GM21619 (cell line): Measurements from ENCODE around the gene BFSP1.

Source experiments
- ATAC-seq: cut with Tn5 transposase; IDR thresholded peaks from one replicate; pipeline ENCODE4 v1.9.1; 2021; ENCODE audit not compliant: unreplicated experiment

The BFSP1 gene

DNA sequence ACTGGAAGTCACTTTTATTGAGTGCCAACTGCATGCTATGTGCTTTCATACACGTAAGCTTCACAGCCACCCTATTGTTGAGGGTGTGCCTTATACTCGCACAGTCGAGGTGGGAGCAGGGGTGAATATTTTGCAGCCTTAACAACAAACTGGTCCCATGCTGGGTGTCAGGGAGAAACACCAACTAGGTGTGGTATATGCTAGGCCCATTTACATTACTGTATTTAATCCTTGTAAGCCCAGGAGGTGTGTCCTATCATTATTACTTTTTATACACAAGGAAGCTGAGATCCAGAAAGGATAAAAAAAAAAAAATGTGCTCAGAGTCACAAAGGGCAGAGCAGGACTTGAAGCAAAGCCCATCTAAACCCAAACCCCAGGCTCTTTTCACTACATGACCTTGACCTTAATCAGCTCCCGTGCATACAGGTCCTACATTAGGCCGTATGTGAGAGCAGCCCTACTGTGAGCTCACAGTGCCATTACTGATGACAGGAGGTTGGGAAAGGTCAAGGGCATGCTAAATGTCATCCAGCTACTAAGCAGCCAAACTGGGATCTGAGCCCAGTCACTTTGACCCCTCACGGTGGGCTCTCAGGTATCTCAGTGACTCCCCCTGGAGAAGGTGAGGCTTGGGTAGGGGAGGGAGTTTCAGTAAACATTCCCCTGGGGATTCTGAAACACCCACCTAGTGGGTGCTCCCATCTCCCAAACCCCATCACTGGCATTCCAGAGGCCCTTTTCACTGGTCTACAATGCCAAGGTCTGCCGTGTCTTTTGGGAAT lies 61.7 kb downstream of the BFSP1 start:
- no peak for ATAC-seq

DNA sequence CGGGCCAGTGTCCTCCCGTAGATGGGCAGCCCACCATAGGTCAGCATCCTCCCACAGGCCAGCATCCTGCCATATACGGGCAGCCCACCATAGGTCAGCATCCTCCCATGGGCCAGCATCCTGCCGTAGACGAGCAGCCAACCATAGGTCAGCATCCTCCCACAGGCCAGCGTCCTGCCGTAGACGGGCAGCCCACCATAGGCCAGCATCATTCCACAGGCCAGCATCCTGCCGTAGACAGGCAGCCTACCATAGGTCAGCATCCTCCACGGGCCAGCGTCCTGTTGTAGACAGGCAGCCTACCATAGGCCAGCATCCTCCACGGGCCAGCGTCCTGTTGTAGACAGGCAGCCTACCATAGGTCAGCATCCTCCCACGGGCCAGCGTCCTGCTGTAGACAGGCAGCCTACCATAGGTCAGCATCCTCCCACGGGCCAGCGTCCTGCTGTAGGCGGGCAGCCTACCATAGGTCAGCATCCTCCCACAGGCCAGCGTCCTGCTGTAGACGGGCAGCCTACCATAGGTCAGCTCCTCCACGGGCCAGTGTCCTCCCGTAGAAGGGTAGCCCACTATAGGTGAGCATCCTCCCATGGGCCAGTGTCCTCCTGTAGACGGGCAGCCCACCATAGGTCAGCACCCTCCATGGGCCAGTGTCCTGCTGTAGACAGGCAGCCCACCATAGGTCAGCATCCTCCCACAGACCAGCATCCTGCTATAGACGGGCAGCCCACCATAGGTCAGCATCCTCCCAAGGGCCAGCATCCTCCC lies 62.9 kb downstream of the BFSP1 start:
- ATAC-seq, result no peak

- ATAC-seq, result no peak
These were observed 64.0 kb downstream of the BFSP1 start for GRCh38 chr20:17467120-17467655.

DNA sequence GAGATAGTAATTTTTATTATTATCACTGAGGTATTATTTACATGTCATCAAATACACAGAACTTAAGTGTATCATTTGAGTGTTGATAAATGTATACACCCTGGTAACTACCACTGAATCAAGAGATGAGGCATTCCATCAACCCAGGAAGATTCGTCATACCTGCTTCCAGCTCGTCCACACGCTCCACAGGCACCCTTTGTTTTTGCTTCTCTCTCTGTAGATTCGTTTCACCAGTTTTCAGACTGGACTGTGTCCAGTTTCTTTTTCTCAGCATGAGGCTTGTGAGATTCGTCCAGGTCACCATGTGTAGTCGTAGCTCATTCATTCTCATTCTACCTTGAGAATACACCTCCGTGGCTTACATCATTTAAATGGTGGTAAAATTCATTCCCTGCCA lies 64.5 kb downstream of the BFSP1 start:
- no peak for ATAC-seq

DNA sequence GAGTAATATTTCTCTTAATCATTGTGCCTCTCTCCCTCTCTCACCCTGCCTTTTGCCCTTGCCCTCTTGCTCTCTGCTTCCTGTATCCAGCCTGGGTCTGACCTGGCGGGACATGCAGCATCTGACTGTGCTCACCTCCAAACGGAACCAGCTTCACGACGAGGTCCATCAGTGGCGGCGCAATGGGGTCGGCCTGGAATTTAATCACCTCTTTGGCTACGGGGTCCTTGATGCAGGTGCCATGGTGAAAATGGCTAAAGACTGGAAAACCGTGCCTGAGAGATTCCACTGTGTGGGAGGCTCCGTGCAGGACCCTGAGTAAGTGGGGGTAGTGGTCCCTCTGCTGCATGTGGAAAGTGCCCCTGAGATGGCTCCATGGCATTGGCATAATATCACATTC lies 65.9 kb downstream of the BFSP1 start:
- ATAC-seq, result no peak

- ATAC-seq, result no peak
These were observed 67.5 kb downstream of the BFSP1 start for GRCh38 chr20:17463711-17464110.

DNA sequence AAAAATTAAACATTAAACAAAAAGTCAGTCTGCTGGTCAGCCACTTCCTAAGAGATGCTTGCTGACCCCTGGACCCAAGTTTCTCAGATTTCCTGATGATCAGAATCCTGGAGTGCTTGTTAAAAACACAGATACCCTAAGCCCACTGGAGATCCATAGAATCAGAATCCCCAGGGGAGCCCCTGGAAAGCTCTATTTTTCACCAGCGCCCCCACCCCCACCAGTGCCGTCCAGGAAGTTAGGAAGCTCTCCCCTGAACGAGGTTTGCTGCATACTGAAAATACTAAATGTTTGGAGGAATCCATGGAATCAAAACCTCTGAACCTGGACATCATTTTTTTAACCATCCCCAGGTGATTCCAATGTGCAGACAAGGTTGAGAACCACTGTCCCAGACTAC lies 69.2 kb downstream of the BFSP1 start:
- ATAC-seq, result no peak

GRCh38 chr20:17460119-17460518 lies 71.1 kb downstream of the BFSP1 start:
- no peak for ATAC-seq

- ATAC-seq, result no peak
These were observed 73.5 kb downstream of the BFSP1 start for GRCh38 chr20:17457588-17458190.

- ATAC-seq, result no peak
These were observed 74.1 kb downstream of the BFSP1 start for GRCh38 chr20:17457079-17457478.

DNA sequence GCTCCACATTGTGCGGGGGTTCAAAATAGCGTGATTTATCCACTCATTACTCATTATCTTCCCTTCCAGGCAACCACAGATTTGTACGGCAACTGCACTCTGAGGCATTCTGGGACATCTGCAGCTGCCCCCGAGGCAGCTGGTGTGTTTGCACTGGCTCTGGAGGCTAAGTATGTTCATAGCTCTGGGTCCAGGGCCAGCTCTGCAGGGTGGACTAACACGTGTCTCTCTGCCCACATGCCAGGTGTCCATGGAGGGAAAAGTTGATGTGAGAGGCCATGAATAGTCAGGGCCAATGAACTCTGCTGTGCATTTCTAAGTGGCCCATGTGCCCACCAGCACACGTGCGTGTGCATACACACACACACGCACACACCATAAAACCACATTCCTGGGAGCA lies 74.9 kb downstream of the BFSP1 start:
- ATAC-seq, result no peak

- ATAC-seq, result no peak
These were observed 77.6 kb downstream of the BFSP1 start for GRCh38 chr20:17453592-17453991.

- no peak for ATAC-seq
These were observed 78.7 kb downstream of the BFSP1 start for GRCh38 chr20:17452441-17452840.

DNA sequence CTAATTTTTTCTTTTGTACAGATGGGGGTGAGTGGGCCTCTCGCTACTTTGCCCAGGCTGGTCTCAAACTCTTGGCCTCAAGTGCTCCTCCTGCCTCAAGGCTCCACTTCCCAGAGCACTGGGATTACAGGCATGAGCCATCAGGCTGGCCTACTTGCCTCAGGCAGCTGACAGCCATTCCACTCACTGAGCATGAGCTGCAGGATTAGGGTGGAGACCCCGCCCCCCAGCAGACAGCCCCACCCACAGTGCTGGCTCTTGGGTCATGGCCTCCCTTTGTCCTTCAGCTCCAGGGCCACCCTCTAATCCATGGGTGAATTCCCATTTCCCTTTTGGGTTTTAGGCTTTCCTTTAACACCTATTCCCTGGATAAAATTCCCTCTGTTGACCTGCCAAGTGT lies 82.1 kb downstream of the BFSP1 start:
- ATAC-seq, result no peak

- ATAC-seq, result no peak
These were observed 83.1 kb downstream of the BFSP1 start for GRCh38 chr20:17448071-17448470.

- ATAC-seq, result no peak
These were observed 85.0 kb downstream of the BFSP1 start for GRCh38 chr20:17446171-17446570.

DNA sequence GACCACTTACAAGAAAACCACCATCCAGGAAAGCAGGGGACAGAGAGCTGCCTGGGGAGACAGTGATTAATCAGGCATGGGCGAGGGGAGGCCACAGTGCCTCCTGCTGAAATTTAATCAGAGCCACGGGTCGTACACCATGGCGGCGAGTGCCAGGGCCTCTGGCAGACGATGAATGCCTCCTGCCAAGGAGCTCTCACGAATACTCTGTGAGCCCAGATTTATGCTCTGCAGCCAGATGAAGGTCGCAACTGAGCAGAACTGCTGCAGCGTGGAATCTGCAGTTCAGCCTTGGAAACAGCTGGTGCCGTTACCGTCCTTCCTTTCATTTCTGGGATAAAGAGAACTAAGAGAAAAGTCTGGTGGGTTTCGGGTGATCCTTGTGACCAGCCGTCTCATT lies 85.6 kb downstream of the BFSP1 start:
- ATAC-seq, result no peak

DNA sequence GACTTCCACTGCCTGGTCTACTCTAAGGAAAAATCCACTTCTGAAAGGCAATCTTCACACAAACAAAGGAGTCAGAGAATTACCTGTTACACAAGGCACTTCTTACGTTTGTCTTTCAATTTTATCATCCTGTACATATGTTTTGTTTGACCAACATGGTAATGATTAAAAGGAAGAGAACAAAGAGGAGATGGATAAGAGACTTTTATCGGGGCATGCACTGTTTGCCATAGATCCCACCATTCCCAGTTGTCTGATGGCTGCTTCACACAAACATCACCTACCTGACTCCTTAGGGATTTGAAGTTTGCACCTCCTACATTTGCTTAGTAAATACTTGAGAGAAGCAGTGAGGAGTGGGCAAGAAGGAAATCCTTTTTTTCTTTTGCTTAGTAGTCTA lies 87.1 kb downstream of the BFSP1 start:
- ATAC-seq, result no peak
